Small intestine (tissue), 16 donors: ENCODE measurements around the gene SCN10A. TPM values are rescaled to one million over a fixed set of nuclear protein-coding genes. Genes with fewer than 3 reads are reported as not detected.

Experiments used
- DNase-seq, 2 donors: peaks; one replicate each; pipeline versions ENCODE4 v3.0.0 to v3.0.0-alpha.2; 2013
- FAIRE-seq: peaks from 2 replicates; lab custom pipeline; 2012; peaks lifted over from hg19 to GRCh38; lab: Jason Lieb, UNC
- H3K27ac ChIP-seq, 3 donors: one replicate each; pipeline ENCODE4 v1.5.1; 2013; ENCODE audit warnings: low read length in 2 of 3, mild to moderate bottlenecking in 2 of 3, control low read depth in 1 of 3, inconsistent platforms in 1 of 3, low read depth in 1 of 3, moderate library complexity in 1 of 3
- H3K27me3 ChIP-seq, 3 donors: one replicate each; pipeline ENCODE4 v1.6.1; 2013; ENCODE audit warnings: low read length in 3 of 3, inconsistent platforms in 1 of 3; ENCODE audit not compliant: control insufficient read depth in 3 of 3, insufficient read depth in 3 of 3
- H3K36me3 ChIP-seq, 3 donors: one replicate each; pipeline ENCODE4 v1.6.1; 2013; ENCODE audit warnings: low read length in 3 of 3, inconsistent platforms in 1 of 3, low read depth in 1 of 3, mild to moderate bottlenecking in 1 of 3, moderate library complexity in 1 of 3; ENCODE audit not compliant: control insufficient read depth in 3 of 3, insufficient read depth in 2 of 3
- H3K4me1 ChIP-seq, 3 donors: one replicate each; pipeline ENCODE4 v1.6.1; 2013; ENCODE audit warnings: low read length in 2 of 3, inconsistent platforms in 1 of 3, low read depth in 1 of 3, mild to moderate bottlenecking in 1 of 3, moderate library complexity in 1 of 3; ENCODE audit not compliant: control insufficient read depth in 3 of 3, insufficient read depth in 2 of 3
- H3K4me3 ChIP-seq, 3 donors: one replicate each; pipeline ENCODE4 v1.5.1; 2013; ENCODE audit warnings: low read length in 3 of 3, control low read depth in 1 of 3, inconsistent platforms in 1 of 3, low read depth in 1 of 3, mild to moderate bottlenecking in 1 of 3, moderate library complexity in 1 of 3
- H3K9me3 ChIP-seq, 2 donors: one replicate each; pipeline ENCODE4 v1.6.1; 2013; ENCODE audit warnings: low read depth in 1 of 2, low read length in 1 of 2; ENCODE audit not compliant: control insufficient read depth in 2 of 2, insufficient read depth in 1 of 2
- WGBS, 3 donors: extraction: QIAGEN DNeasy Blood & Tissue Kit; methylation state at CpG; one replicate each; pipeline ENCODE4 v1.1.7; 2013; 5-methylcytosine and 5-hydroxymethylcytosine counted together
- long read RNA-seq, 10 donors: transcript quantifications; one replicate each; lab custom pipeline, GENCODE V29; 2026
- polyA plus RNA-seq, 4 donors: library from polyadenylated mRNA; stranded (reverse) in 3 of 4; unstranded in 1 of 4; fragments of 200-250 nt in 3 of 4; fragments of 120-200 nt in 1 of 4; gene quantifications; one replicate each; pipeline versions ENCODE4 v1.2.1 to v1.2.3, GENCODE V29; 2013
- donor health status: healthy with polysubstance abuse.
- donor health status: control.
- donor health status: control.
- donor health status: Bipolar disorder and iron deficiency.
- donor health status: healthy.

The SCN10A gene
- not detected for polyA plus RNA-seq
- long read RNA-seq, donor 1: 0 reads
- long read RNA-seq, donor 2: 0 reads
- long read RNA-seq, donor 3: 0 reads
- long read RNA-seq, donor 4: 0 reads
- long read RNA-seq, donor 5: 0 reads
- long read RNA-seq, donor 6: 0 reads
- long read RNA-seq, donor 7: 0 reads
- long read RNA-seq, donor 8: 0 reads
- long read RNA-seq, donor 9: 0 reads
- long read RNA-seq, donor 10: 0 reads

DNA sequence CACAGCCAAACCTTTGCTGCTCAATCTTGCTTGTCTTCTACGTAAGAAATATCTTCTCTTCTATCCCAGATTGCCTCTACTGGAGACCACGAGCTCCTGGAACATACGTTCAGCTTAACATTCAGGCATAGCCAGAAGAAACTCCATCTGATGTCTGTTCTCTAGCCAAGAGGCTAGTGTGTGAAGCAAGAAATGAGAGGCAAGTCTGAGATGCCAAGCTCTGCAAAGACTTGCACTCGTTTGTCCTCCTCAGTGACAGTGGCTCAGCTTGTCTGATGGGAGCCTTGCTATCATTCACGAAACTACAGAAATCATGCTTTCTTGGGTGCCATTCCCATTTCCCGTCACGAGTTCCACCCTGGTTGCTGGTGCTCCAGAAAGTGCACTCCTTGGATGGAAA, at the start of gene SCN10A:
TSS of gene SCN10A (minus strand) at position 192 of the 400 bp plus-strand sequence. CDS start 22,207 bp downstream, outside the sequence.
- no peak for DNase-seq
- Histone ChIP-seq H3K36me3 (no peaks in the 10 kb centered on the region), H3K27me3 (no peaks in the 10 kb centered on the region), H3K4me1 (no peaks in the 10 kb centered on the region), H3K9me3 (no peaks in the 10 kb centered on the region), H3K27ac (no peak within 1 kb of the TSS), H3K4me3 (no peak within 1 kb of the TSS)
- 51 to 72% (median 61%) methylated on average over 7 of the region's 7 CpGs for WGBS, 3 donors
- FAIRE-seq: no peak

DNA sequence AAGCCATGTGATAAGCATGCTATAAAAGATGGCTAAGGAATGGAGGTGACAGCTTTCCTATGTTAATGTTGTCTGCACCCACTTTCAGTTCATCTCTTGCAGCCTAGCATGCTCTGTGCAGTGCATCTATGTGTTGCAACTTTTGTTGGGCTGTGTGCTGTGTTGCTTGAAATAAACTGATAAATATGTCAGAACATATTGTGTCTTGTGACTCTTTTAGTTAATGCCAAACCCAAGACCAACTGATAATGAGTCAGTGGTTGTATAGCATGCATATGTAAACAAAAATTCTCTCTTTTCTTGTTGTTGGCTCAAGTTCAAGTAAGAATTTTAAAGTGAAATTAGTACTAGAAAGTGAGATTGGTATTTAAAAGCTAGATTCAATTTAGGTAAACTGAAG, 37.0 kb upstream of the SCN10A start:
- H3K27ac ChIP-seq: no peak overlapping the region
- H3K27me3 ChIP-seq: peaks cover 0 to 2% (median 0%) of the 10 kb centered on the region in 3 donors
- H3K9me3 ChIP-seq: no peaks in the 10 kb centered on the region
- no peak for FAIRE-seq
- no peak overlapping the region for H3K4me3 ChIP-seq
- H3K4me1 ChIP-seq: no peaks in the 10 kb centered on the region
- H3K36me3 ChIP-seq: no peaks in the 10 kb centered on the region
- no peak for DNase-seq

DNA sequence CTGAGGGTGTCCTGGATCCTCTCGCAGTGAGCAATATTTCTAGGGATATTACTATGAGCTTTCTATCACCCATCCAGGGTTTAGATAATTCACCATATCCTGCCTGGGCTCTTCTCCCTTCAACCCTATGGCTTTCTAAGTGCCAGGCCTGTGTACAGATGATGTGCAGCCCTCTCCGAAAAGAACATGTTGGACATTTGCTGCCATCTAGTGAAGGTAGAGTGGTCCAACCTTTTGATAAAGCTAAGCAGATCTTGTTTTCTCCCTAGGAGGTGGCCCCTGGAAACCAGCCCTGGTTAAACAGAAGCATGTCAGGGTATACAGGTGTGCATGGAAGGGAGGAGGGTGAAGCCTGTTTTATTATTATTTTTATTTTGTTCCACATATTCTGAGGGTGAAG, 27.9 kb upstream of the SCN10A start:
- Histone ChIP-seq H3K9me3 (no peaks in the 10 kb centered on the region), H3K27ac (no peak overlapping the region), H3K4me3 (no peak overlapping the region), H3K4me1 (no peaks in the 10 kb centered on the region), H3K36me3 (no peaks in the 10 kb centered on the region), H3K27me3 (no peaks in the 10 kb centered on the region)
- WGBS, 3 donors: 54 to 61% (median 57%) methylated on average over 2 of the region's 2 CpGs
- FAIRE-seq: no peak
- peak in 1 of 2 donors; percentile 13 for DNase-seq

DNA sequence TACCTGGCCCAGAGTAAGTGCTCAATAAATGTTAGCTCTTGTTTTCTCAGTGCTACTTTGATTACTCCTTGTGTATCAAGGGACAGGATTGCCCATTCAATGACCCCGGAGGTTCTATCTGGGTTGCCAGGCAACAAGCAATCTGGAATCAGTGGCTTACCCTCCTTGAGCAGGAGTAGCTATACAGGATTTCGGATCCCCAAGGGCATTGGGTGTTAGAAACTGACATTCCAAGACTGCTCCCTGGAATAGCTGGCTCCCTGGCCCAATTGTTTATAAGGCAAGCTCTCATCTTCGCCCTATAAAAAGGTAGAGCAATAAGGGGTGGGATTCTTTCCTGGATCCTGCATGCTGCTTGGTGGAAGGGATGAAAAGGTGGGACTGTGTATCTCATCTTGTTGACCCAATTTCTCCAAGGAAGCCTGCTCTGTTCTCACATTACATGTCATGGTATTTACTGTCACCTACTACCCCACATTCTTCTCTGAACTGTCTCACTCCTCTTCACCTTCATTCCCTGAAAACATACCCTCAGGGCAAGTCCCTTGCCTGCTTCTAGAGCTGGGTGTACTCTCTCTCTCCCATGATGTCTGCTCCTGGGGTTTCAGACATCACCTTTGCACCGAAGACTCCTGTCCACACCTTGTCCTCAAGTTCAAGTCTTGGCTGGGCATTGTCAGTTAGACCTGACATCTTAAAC, 26.4 kb upstream of the SCN10A start:
- Histone ChIP-seq H3K4me1 (no peaks in the 10 kb centered on the region), H3K27ac (no peak overlapping the region), H3K4me3 (no peak overlapping the region), H3K27me3 (no peaks in the 10 kb centered on the region), H3K36me3 (no peaks in the 10 kb centered on the region), H3K9me3 (no peaks in the 10 kb centered on the region)
- no peak for DNase-seq
- WGBS, 3 donors: 38 to 65% (median 53%) methylated on average over 4 of the region's 4 CpGs
- no peak for FAIRE-seq

DNA sequence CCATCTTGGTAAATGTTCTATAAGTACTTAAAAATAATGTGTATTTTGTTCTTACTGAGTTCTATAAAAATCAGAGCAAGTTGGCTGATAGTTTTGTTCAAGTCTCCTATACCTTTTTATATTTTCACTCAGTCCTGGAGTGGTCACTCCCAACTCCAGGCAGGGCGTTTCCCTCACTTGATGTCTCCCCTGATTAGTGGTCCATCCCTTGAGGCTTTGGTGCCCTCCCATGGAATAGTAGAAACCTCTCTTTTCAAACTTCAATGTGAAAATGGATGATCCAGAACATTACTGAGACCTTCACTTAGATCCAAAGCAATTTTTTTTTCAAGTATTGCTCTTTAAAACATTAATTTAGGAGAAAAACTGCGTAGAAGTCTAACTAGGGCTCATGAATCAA, 25.0 kb upstream of the SCN10A start:
- 32 to 64% (median 45%) methylated on average over 2 of the region's 2 CpGs for WGBS, 3 donors

DNA sequence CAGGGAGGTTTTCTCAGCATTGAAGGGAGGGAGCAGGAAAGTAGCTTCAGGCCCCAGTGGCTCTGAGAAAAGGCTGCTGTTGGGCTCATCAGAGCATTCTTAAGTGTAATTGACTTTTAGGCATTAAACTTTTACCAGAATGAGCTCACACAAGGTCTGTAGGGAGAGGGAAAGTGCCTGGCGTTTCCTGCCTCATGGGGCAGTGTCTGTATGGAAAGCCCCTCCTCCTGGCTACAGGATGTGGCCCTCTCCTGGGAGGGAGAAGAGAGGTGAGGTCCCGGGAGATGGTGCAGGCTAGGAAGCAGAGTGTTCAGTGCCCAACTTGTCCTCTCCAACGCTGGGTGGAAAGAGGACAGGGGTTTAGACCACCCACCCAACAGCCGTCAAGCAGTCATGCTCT, 21.3 kb upstream of the SCN10A start:
- 52 to 59% (median 57%) methylated on average over 4 of the region's 4 CpGs for WGBS, 3 donors
- Histone ChIP-seq H3K36me3 (no peaks in the 10 kb centered on the region), H3K27ac (no peak overlapping the region), H3K9me3 (no peaks in the 10 kb centered on the region), H3K4me1 (no peaks in the 10 kb centered on the region), H3K4me3 (no peak overlapping the region), H3K27me3 (no peaks in the 10 kb centered on the region)
- no peak for DNase-seq
- no peak for FAIRE-seq

More for the DNA sequence above, 25.0 kb upstream of the SCN10A start:
- H3K27ac ChIP-seq: no peak overlapping the region
- H3K4me3 ChIP-seq: no peak overlapping the region
- H3K27me3 ChIP-seq: no peaks in the 10 kb centered on the region
- no peaks in the 10 kb centered on the region for H3K36me3 ChIP-seq
- no peaks in the 10 kb centered on the region for H3K4me1 ChIP-seq
- H3K9me3 ChIP-seq: no peaks in the 10 kb centered on the region
- DNase-seq: no peak
- FAIRE-seq: no peak

DNA sequence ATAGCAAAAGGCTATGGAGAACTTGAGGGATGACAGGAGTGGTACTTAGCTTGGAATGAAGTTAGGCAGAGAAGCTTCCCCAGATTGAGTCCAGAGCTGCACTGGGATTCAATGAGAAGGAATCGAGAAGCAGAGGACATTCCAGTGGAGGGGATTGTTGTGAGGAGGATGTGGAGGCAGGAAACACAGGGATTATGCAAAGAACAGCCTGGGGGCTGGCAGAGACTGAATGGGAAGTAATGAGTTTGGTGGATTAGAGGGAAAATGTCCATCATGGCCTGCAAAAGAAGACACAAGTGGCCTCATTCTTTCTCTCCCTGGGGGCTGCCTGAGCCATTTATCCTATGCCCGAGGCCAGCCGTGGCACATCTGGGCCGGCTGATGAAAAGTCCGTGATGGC, 20.5 kb upstream of the SCN10A start:
- no peaks in the 10 kb centered on the region for H3K36me3 ChIP-seq
- no peaks in the 10 kb centered on the region for H3K27me3 ChIP-seq
- no peak for FAIRE-seq
- no peak overlapping the region for H3K4me3 ChIP-seq
- DNase-seq: no peak
- no peaks in the 10 kb centered on the region for H3K4me1 ChIP-seq
- WGBS, 3 donors: 72 to 81% (median 74%) methylated on average over 5 of the region's 5 CpGs
- no peaks in the 10 kb centered on the region for H3K9me3 ChIP-seq
- no peak overlapping the region for H3K27ac ChIP-seq

DNA sequence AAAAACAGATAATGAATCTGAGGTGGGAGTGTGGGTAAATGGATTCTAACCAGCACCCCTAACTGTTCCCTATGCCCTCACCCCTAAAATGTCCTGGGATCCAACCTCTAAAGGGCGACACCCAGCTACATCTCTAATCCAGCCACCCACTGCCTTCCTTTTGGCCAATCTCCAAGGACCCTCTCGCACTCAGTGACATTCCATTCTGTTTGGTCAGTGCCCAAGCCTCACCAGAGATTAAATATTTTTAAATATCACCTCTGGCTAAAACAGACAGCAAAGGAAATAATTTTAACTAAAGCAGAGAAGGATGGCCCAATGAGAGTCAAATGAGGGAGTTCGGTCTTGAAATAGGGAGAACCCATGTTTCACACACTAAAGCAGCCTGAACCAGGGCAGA, 19.9 kb upstream of the SCN10A start:
- no peak overlapping the region for H3K27ac ChIP-seq
- H3K36me3 ChIP-seq: no peaks in the 10 kb centered on the region
- no peak for FAIRE-seq
- H3K27me3 ChIP-seq: no peaks in the 10 kb centered on the region
- no peak for DNase-seq
- H3K9me3 ChIP-seq: no peaks in the 10 kb centered on the region
- no peaks in the 10 kb centered on the region for H3K4me1 ChIP-seq
- no peak overlapping the region for H3K4me3 ChIP-seq
- WGBS, 3 donors: 67 to 79% (median 74%) methylated on average over 3 of the region's 3 CpGs

DNA sequence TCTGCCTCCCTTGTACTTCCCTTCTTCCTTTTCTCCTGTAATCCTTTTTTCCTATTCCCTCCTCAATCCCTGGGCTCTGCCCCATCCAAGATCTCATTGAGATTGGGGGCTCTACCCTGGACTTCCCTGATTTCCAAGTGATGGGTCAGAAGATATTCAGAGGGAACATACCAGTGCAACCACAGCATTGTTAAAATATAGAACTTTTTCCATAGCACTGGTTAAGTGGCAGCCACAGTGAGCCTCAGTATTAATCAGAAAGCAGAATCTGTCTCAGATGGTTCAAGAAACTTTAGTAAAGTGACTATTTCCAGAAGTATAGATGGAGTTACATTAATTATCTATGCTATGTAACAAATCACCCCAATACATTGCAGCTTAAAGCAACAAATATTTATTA, 18.7 kb upstream of the SCN10A start:
- no peaks in the 10 kb centered on the region for H3K36me3 ChIP-seq
- H3K9me3 ChIP-seq: no peaks in the 10 kb centered on the region
- no peaks in the 10 kb centered on the region for H3K4me1 ChIP-seq
- H3K4me3 ChIP-seq: no peak overlapping the region
- FAIRE-seq: no peak
- H3K27ac ChIP-seq: no peak overlapping the region
- no peak for DNase-seq
- H3K27me3 ChIP-seq: no peaks in the 10 kb centered on the region
